ENCODE data around the gene XKR7.

DNA sequence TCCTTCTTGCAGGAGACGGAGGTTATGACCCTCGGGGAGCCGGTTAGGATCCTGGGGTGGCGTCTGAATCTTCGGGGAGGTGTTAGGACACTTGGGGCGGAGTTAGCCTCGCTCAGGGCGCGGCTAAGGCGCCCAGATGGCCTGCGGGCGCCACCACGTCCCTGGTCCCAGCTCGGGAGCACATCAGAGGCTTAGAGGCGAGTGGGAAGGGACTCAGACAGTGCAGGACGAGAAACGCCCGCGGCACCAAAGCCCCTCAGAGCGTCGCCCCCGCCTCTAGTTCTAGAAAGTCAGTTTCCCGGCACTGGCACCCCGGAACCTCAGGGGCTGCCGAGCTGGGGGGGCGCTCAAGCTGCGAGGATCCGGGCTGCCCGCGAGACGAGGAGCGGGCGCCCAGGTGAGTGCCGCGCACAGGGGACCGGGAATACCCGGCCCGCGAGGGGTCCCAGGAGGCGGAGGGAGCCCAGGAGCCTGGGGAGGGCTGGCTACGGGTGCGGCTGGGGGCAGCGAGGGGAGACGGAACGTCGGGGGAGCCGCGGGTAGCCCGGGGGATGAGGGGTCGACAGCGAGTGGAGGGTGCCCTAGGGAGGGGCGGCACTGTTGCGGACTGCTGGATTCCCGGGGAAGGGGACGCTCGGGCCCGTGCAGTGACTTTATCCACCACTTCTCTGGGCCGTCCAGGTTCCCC is 84.3 kb downstream of the XKR7 start, which contains the start of gene HCK:
- TF ChIP-seq CTCF (IDR thresholded peaks at IDR 0.05) (no peak), POLR2A (IDR thresholded peaks at IDR 0.05) (peak; percentile 33)

All from transverse colon (tissue), 3 donors.